ENCODE results near the gene FSIP2. TPM values are rescaled to one million over a fixed set of nuclear protein-coding genes. Genes with fewer than 3 reads are reported as not detected.

FSIP2 gene
- total RNA-seq, 1 experiment from 2014 or later, result 2.0 TPM

GRCh38 chr2:185811580-185811979, 73.0 kb downstream of the FSIP2 start:
- Histone ChIP-seq H4K20me1 (ENCODE audit: low read length) (no peaks in the 10 kb centered on the region), H3K36me3 (ENCODE audit: low read depth, low read length) (no peaks in the 10 kb centered on the region), H3K4me3 (ENCODE audit: low read length) (no peak overlapping the region), H3K4me2 (ENCODE audit: low read length) (no peak overlapping the region), H3K27me3 (ENCODE audit: low read length) (no peaks in the 10 kb centered on the region), H3K9me2 (replicated peaks; ENCODE audit: low read length) (no peaks in the 10 kb centered on the region), H3F3A (ENCODE audit: low read length, unreplicated experiment) (no peaks in the 10 kb centered on the region), H3K9me3 (ENCODE audit: low read length) (no peaks in the 10 kb centered on the region), H3K27ac (ENCODE audit: low read length) (no peak overlapping the region), H2AFZ (ENCODE audit: low read length) (no peak overlapping the region), H3K4me1 (ENCODE audit: insufficient read depth, low read length) (0 out of 2 replicates have a peak, but pooled peaks cover 4% of the 10 kb centered on the region), H3K9ac (ENCODE audit: low read length) (no peak overlapping the region), H3K79me2 (ENCODE audit: low read length) (no peaks in the 10 kb centered on the region)
- ChIA-PET CTCF (no interaction called here), POLR2A (ENCODE audit: unreplicated experiment) (interaction anchor here (0.6 kb wide), 1 partner anchor 437 kb away, joined by 4 read pairs; no protein-coding TSS in a partner anchor)
- no TSS peak for BruUV-seq (replicated peaks)
- intact Hi-C loops (cut with micrococcal nuclease), result no loop called here
- no peak for DNase-seq
- TF ChIP-seq, protein P1, sequence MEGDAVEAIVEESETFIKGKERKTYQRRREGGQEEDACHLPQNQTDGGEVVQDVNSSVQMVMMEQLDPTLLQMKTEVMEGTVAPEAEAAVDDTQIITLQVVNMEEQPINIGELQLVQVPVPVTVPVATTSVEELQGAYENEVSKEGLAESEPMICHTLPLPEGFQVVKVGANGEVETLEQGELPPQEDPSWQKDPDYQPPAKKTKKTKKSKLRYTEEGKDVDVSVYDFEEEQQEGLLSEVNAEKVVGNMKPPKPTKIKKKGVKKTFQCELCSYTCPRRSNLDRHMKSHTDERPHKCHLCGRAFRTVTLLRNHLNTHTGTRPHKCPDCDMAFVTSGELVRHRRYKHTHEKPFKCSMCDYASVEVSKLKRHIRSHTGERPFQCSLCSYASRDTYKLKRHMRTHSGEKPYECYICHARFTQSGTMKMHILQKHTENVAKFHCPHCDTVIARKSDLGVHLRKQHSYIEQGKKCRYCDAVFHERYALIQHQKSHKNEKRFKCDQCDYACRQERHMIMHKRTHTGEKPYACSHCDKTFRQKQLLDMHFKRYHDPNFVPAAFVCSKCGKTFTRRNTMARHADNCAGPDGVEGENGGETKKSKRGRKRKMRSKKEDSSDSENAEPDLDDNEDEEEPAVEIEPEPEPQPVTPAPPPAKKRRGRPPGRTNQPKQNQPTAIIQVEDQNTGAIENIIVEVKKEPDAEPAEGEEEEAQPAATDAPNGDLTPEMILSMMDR (conservative IDR thresholded peaks at IDR 0.05; ENCODE audit: low read depth, low read length), result no peak
- TF ChIP-seq EZH2phosphoT487 (IDR thresholded peaks at IDR 0.05; ENCODE audit: borderline replicate concordance, low read length) (no peak), EZH2 (IDR thresholded peaks at IDR 0.05; ENCODE audit: low read length, unreplicated experiment) (no peak)
- no peak for ATAC-seq

GRCh38 chr2:185813707-185814106, 75.1 kb downstream of the FSIP2 start:
- H3K4me3 ChIP-seq (ENCODE audit: low read length), result no peak overlapping the region
- H3K36me3 ChIP-seq (ENCODE audit: low read depth, low read length), result no peaks in the 10 kb centered on the region
- H3K27me3 ChIP-seq (ENCODE audit: low read length), result no peaks in the 10 kb centered on the region
- no peak overlapping the region for H2AFZ ChIP-seq (ENCODE audit: low read length)
- H3K4me1 ChIP-seq (ENCODE audit: insufficient read depth, low read length), result 0 out of 2 replicates have a peak, but pooled peaks cover 4% of the 10 kb centered on the region
- intact Hi-C loops (cut with micrococcal nuclease), result loop anchor here (1.0 to 2.0 kb wide), 2 partner anchors 26 to 67 kb away; no protein-coding TSS in a partner anchor
- DNase-seq, result peak; percentile 64
- peak; percentile 95 for ATAC-seq
- H3K9me3 ChIP-seq (ENCODE audit: low read length), result no peaks in the 10 kb centered on the region
- H3K9ac ChIP-seq (ENCODE audit: low read length), result no peak overlapping the region
- no peak overlapping the region for H3K27ac ChIP-seq (ENCODE audit: low read length)
- BruUV-seq (replicated peaks), result no TSS peak
- no peaks in the 10 kb centered on the region for H4K20me1 ChIP-seq (ENCODE audit: low read length)
- POLR2A ChIA-PET (ENCODE audit: unreplicated experiment), result interaction anchor here (0.6 to 0.9 kb wide), 2 partner anchors 196 to 259 kb away, joined by 4 to 5 read pairs; no protein-coding TSS in a partner anchor
- H3K9me2 ChIP-seq (replicated peaks; ENCODE audit: low read length), result no peaks in the 10 kb centered on the region
- H3K4me2 ChIP-seq (ENCODE audit: low read length), result no peak overlapping the region
- no peaks in the 10 kb centered on the region for H3K79me2 ChIP-seq (ENCODE audit: low read length)
- CTCF ChIA-PET, result no interaction called here
- no peaks in the 10 kb centered on the region for H3F3A ChIP-seq (ENCODE audit: low read length, unreplicated experiment)
- TF ChIP-seq, protein P1 (conservative IDR thresholded peaks at IDR 0.05; ENCODE audit: low read depth, low read length), result no peak
- TF ChIP-seq EZH2phosphoT487 (IDR thresholded peaks at IDR 0.05; ENCODE audit: borderline replicate concordance, low read length) (no peak), EZH2 (IDR thresholded peaks at IDR 0.05; ENCODE audit: low read length, unreplicated experiment) (no peak)

GRCh38 chr2:185817991-185818390, 79.4 kb downstream of the FSIP2 start:
- POLR2A ChIA-PET (ENCODE audit: unreplicated experiment), result no interaction called here
- Histone ChIP-seq H3K4me3 (ENCODE audit: low read length) (no peak overlapping the region), H2AFZ (ENCODE audit: low read length) (no peak overlapping the region), H3K27ac (ENCODE audit: low read length) (no peak overlapping the region), H3K4me2 (ENCODE audit: low read length) (no peak overlapping the region), H3K4me1 (ENCODE audit: insufficient read depth, low read length) (0 out of 2 replicates have a peak, but pooled peaks cover 4% of the 10 kb centered on the region), H3K79me2 (ENCODE audit: low read length) (no peaks in the 10 kb centered on the region), H3K36me3 (ENCODE audit: low read depth, low read length) (no peaks in the 10 kb centered on the region), H3F3A (ENCODE audit: low read length, unreplicated experiment) (no peaks in the 10 kb centered on the region), H3K27me3 (ENCODE audit: low read length) (no peaks in the 10 kb centered on the region), H3K9ac (ENCODE audit: low read length) (no peak overlapping the region), H3K9me2 (replicated peaks; ENCODE audit: low read length) (no peaks in the 10 kb centered on the region), H4K20me1 (ENCODE audit: low read length) (no peaks in the 10 kb centered on the region), H3K9me3 (ENCODE audit: low read length) (no peaks in the 10 kb centered on the region)
- no peak for DNase-seq
- BruUV-seq (replicated peaks), result no TSS peak
- intact Hi-C loops (cut with micrococcal nuclease), result no loop called here
- CTCF ChIA-PET, result no interaction called here
- TF ChIP-seq EZH2 (IDR thresholded peaks at IDR 0.05; ENCODE audit: low read length, unreplicated experiment), result no peak
- TF ChIP-seq, protein P1 (conservative IDR thresholded peaks at IDR 0.05; ENCODE audit: low read depth, low read length), result no peak
- no peak for TF ChIP-seq EZH2phosphoT487 (IDR thresholded peaks at IDR 0.05; ENCODE audit: borderline replicate concordance, low read length)
- ATAC-seq, result no peak

Measured in PC-3 (cell line).